Measurements from ENCODE around the gene MPST.
"Not testable (repeated sequence)": the region's sequence is repeated elsewhere in the genome, so short reads cannot be mapped to it uniquely, and the experiment has no call there.

The MPST gene

GRCh38 chr22:37063431-37064420 is 44.2 kb downstream of the MPST start:
- no peak for DNase-seq

DNA sequence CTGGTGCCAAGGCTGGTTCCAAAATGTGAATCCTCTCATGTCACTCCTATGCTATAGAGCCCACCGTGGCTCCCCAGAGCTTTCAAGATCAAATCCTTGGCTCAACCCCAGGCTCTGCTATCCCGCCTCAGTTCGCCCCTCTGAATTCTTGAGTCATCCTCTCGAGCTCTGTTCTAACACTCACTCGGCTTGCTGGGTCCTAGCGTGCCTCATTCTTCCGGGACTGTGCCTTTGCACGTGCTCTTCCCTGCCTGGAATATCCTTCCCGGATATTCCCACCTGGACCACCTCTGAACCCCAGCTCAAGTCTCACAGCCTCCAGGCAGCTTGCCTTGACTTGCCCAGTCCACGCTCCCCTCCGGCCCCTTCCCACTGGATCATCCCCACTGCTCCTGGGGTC is 45.0 kb downstream of the MPST start:
- DNase-seq: no peak

GRCh38 chr22:37065180-37065579 is 45.6 kb downstream of the MPST start:
- no peak for DNase-seq

DNA sequence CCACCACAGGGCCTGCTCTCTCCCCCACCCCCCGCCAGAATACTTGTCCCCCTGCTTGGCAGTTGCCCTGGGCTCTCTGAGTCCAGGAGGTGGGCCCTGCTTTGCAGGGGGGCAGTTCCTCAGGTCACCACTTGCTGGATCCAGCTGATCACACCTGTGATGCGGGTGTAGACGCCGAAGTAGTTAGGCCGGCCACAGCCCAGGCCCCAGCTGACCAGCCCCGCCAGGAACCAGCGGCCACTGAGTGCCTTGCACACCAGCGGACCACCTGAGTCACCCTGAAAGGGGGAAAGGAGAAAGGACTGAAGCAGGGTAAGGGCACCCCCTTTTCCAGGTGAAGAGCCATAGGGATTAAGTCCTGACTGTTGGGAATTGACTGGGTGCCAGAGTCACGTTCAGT is 46.4 kb downstream of the MPST start:
- no peak for DNase-seq

DNA sequence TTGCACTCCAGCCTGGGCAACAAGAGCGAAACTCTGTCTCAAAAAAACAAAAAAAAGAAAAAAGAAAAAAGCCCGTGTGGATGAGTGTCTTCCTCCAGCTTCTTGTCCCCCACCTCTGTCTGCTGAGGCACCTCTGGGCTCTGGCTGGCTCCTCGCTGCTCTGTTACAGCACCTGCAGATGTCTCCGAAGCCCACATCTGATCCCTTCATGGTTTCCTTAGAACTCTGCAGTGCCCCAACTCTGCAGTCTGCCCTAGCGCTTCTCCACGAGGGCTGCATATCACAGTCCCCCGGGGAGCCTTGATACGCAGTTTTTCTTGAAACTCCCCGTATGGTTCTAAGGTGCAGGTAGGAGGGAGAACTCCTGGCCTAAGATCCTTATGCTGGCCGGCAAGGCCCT is 47.9 kb downstream of the MPST start:
- no peak for DNase-seq

DNA sequence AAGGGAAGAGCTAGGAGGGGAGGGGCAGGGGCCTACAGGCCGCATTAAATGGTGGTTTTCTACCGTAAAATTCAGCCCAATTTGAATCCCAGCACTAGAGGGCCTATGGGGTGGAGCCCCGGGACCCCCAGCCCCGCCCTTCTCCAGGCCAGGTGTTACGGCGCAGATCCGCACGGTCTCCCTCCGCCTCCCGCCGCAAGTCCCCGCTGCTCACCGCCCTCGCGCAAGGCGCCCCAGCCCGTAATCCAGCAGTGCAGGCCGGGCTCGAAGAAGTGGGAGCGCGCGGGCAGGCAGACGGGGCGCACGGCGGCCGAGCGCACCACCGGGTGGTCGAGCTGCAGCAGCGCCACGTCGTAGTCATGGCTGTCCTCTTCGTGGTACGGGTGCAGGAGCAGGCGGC is 49.3 kb downstream of the MPST start:
- no peak for DNase-seq

DNA sequence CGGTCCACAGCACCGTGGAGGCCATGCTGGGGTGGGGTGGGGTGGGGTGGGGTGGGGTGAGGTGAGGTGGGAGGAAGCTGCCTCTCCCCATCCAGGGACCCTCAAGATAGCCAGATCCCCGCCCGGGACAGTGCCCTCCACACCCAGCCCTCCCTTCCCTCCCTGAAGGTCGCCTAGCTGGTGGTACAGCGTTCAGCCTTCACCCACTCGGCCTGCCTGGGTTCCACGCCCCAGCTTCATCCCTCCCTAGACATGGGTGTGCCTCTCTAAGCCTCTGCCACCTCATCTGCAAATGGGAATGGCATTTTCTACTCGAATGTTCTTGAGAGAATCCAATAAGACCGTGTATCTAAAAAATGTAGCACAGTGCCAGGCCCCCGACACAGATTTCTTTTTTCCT is 49.8 kb downstream of the MPST start:
- no peak for DNase-seq

DNA sequence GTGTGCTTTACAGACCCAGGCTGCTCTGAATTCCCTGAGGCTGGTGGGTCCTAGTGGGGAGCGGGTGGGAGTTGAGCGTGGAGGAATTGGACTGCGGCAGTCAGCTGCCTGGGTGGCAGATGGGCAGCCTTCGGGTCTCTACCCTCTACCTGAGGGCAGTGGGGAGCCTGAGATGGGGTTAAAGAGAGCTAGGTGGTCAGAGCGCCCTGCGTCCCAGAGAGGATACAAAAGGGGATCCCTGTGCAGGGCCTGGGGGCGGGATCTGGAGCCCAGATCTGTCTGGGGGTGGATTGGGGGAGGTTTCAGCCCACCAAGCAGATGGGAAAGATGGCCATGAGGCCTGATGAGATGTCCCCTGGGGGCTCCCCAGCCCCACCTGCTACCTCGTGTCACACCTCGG is 50.2 kb downstream of the MPST start:
- no peak for DNase-seq

- no peak for DNase-seq
Measured at GRCh38 chr22:37070334-37070733, 50.8 kb downstream of the MPST start.

DNA sequence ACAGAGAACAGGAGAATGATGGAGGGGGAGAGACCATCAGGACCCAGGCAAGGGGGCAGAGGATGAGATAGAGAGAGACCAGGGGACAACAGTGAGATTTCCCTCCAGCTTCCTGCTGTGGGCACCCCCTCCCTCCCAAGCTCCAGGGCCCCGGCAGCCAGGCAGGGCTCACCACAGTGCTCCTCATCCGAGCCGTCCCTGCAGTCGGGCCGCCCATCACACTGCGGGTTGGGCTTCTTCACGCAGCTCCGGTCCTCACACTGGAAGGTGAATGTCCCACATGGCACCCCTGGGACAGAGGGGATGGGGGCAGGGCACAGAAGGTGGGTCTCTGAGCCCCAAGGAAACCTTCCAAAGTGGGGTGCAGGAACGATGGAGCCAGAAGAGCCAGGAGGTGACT is 51.2 kb downstream of the MPST start:
- no peak for DNase-seq

- DNase-seq: not testable (repeated sequence)
Measured at GRCh38 chr22:37071850-37072592, 52.5 kb downstream of the MPST start.

- DNase-seq: no peak
Measured at GRCh38 chr22:37072673-37073072, 53.1 kb downstream of the MPST start.

GRCh38 chr22:37074537-37074936 is 55.0 kb downstream of the MPST start:
- DNase-seq: no peak

DNA sequence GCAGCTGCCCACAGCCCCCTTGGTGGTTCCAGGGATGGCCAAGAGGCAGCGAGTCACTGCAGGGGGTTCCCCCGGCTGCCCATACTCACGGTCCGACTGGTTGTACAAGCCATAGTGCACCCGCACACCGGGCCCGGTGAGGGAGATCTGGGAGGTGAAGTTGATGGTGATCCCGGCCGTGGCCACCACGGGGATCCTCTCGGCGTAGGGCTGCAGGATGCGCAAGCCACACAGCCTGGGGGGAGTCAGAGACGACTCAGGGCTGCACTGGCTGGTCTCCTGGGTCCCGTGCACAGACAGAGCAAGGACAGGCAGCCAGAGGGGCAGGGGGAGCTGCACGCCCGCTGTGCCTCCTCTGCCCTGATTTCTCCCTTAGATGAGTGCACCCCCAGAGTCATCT is 55.5 kb downstream of the MPST start:
- DNase-seq: no peak

- no peak for DNase-seq
Measured at GRCh38 chr22:37075822-37076433, 56.4 kb downstream of the MPST start.

DNA sequence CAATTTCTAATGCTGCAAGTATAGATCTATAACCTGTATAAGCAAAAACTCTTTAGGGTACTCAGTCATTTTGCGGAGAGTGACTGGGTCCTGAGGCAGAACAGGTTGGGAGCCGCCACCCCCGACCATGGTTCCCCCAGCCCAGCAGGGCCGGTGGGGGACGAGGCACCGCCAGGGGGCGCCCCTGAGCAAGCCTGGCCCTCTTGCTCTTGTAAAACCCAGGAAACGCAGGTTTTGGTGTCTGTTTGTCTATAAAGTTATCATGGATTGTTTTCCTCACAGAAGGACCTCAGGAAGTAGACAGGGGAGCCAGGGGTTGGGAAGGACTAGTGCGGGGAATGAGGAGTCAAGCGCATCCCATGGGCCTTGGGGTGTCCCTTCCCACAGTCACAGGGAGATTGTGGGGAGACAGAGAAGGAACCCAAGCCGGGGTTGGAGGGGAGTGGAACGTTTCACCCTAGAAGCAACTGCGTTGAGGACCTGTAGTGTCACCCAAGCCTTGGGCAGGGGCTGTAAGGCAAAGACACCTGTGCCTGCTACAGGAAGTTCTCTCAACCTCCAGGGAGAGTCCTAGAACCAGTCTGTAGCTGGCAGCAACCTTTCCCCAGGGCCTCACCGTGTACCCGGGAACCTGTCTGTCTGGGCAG is 58.4 kb downstream of the MPST start:
- no peak for DNase-seq

DNA sequence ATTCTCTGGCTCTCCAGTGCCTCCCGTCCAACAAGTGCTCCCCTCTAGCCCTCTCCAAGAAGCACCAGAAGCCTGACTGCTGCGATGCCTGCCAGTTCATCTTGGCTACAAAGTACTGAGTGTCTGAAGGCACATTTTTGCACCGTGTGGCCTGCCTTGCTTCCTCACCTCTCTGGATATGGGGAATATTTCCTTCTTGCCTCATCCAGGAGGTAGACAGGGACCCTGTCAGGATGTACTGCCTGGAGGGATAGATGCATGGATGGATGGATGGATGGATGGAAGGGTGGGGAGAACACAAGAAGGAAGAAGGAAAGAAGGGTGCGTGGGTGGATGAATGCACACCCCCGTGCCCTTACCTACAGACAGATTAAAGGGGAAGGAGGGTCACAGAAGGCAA is 59.6 kb downstream of the MPST start:
- DNase-seq: no peak

All from SIG-M5 (cell line).